Sciatic nerve (tissue), 2 donors: ENCODE results near the gene PRKN. TPM values are rescaled to one million over a fixed set of nuclear protein-coding genes. Genes with fewer than 3 reads are reported as not detected.
A peak's percentile ranks its signal among the peaks of the same experiment; 100 is the strongest.

Experiments
- ATAC-seq: fragments of 200-7000 bp; cut with Tn5 transposase; one replicate; pipeline ENCODE4 v1.9.1; 2020; ENCODE audit warnings: mild to moderate bottlenecking, moderate library complexity
- DNase-seq: peaks from one replicate; pipeline ENCODE4 v3.0.0-alpha.2; 2020; ENCODE audit warnings: low spot score
- intact Hi-C: fragments of 100-400 bp; cut with DNase I; formaldehyde crosslinking; loops from one replicate; pipeline ENCODE4 v1.14.2; 2022
- total RNA-seq: library from RNA; stranded (reverse); fragmentation: NEBNext Ultra II Directional; extraction: Animal tissue kit (Norgen Biotek cat#: 25700); gene quantifications from one replicate; pipeline ENCODE4 v1.2.1, GENCODE V29; 2021
- donor health status: DM: no; HTN: no; CAD: no.
- donor health status: DM: no; HTN: no; CAD: no.

Gene PRKN
- total RNA-seq, 1 donor from 2014 or later = 15.9 TPM

- ATAC-seq = no peak
- intact Hi-C loops = no loop called here
- no peak for DNase-seq
These were observed 930.9 kb downstream of the PRKN start for GRCh38 chr6:161796681-161797080.

DNA sequence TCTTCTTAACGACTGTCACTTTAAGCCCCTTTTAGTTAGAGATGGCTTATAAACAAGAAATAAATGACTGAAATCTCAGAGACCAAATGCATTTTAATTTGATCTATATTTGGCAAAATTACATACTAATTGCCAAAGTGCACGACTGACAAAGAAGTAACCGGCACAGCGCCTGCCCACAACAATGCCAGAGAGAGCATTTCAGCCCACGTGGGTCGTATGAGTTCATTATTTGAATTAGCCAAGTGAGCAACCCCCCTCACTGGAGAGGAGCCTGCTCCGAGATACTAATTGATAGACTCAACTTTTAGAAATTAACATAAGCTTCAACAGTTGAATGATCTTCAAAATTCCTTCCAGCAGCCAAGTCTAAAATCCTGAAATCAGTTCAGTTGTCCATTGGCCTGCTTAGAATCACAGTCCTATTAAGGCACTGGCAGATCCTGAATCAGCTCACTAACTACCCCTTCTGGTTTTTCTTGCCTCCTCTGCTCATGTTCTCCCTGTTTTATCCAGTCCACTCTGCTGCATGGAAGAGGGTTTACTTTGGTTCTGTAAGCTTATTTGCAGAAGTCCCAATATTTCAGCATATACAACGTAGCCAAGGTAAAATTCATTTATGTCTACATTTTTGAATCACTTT lies 934.6 kb downstream of the PRKN start:
- intact Hi-C loops = no loop called here
- DNase-seq (no peak), ATAC-seq (no peak)

GRCh38 chr6:161788531-161788930 lies 939.0 kb downstream of the PRKN start:
- intact Hi-C loops = no loop called here
- no peak for DNase-seq
- ATAC-seq = no peak

GRCh38 chr6:161772176-161772575 lies 955.4 kb downstream of the PRKN start:
- intact Hi-C loops = no loop called here
- DNase-seq (no peak), ATAC-seq (no peak)

DNA sequence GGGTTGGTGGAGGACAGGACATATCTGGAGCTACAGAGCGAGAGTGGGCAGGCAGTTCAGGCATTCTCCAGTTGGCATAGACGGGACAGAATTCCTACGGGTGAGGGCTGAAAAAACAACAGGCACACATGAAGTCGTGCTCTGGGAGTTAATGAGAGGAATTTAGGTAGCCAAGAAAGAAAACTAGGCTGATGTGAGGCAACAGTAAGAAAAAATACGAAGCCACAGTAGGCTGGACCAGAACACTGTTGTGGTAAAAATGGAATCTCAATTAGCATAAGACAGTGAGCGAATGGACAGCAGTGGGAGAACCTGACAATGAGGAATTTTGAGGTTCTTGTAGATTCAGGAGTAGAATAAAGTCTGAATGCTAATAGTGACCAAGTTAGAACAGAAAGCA lies 965.6 kb downstream of the PRKN start:
- DNase-seq (no peak), ATAC-seq (no peak)
- intact Hi-C loops = no loop called here

GRCh38 chr6:161755080-161755479 lies 972.5 kb downstream of the PRKN start:
- ATAC-seq = no peak
- no peak for DNase-seq
- intact Hi-C loops = no loop called here

DNA sequence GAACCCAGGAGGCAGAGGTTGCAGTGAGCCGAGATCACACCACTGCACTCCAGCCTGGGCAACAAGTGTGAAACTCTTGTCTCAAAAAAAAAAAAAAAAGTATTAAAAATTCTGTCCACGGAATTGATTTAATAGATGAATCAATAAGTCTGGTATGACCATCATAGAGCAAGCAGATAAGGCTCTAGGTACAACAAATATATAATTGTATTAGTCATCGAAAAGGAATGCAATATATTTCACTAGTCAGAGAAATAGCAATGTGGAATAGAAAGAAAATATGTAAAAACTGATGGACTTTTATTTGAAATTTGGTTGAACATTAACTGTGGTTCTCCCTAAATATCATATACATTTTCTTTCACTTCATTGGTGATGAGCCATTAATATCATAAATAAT lies 976.9 kb downstream of the PRKN start:
- DNase-seq (no peak), ATAC-seq (no peak)
- intact Hi-C loops = no loop called here

GRCh38 chr6:161749576-161749975 lies 978.0 kb downstream of the PRKN start:
- intact Hi-C loops = no loop called here
- no peak for ATAC-seq
- DNase-seq = no peak

DNA sequence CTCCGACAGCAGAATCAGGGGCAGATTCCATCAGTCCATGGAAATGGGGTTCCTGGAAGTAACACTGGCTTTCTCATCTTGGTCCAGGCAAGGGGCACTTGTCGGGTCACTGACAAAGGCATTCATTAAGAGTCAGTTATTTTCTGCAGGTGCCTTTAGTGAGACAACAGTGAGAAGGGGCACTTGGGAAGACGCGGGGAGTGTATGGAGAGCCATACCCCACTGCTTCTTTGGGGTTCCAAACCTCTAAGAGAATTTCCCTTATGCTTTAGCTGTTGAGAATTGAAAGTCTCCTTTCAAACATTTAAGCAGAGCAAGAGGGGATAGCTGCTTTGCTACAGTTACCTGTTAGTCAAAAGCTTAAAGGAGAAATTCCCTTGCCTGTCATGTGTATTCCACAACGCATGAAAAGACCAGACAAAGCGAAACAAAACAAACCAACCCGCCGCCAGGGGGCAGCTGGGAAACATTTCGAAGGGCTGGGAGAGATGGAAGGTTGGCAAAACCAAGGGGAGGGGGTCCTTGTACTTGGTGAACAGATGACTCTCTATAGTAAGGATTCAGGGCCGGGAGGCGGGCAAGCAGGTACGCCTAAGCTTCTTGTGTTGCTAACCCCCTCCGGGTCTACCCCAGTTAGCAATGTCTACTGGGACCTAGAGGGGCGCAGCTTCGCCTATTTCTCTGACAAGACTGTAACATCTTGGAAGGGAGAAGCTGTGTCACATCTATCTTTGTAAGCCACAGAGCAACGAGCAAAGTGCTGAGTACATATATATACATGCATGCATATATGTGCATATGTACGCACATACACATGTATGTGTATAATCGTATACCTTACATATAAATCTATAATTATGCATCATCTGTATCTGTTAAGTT lies 978.8 kb downstream of the PRKN start:
- ATAC-seq (no peak), DNase-seq (no peak)
- intact Hi-C loops = no loop called here

DNA sequence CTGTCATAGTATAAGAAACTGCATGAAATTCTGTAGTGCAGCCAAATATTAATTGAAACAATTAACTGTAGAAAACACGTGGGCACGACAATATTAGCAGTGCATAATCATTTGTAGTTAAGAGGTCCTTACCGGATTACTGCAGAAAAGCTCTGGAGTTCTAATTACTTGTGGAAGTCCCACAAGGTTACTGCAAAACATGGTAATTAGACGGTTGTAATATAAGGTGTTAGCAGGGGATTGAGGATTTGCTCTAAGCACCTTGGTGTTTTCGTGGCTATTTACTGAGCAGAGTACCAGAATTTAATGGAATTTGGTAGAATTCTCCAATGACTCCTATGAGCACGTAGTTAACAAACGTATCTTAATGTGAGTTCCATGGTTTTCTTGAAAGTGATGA lies 980.1 kb downstream of the PRKN start:
- DNase-seq (no peak), ATAC-seq (no peak)
- intact Hi-C loops = no loop called here

- intact Hi-C loops = no loop called here
- DNase-seq = no peak
- ATAC-seq = peak; percentile 60
These were observed 981.9 kb downstream of the PRKN start for GRCh38 chr6:161745594-161746141.

DNA sequence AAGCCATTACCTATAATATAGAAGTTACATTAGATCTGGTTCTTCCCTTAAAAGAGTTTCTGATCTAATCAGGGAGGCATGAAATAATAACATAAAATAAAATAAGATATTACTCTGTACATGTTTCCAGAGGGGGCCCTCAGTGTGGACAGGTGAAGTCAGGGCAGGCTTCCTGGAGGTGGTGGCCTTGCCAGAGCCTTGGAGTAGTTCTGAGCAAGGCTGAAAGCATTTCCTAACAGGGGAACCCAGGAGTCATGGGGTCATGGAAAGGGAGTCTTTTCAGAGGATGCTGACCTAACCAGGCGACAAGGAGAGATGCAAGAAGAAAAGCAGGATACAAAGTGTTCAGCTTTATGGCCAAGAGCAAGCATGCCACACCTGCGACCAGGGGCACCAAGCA lies 982.4 kb downstream of the PRKN start:
- no peak for DNase-seq
- ATAC-seq = no peak
- intact Hi-C loops = no loop called here

GRCh38 chr6:161744211-161745067 lies 983.1 kb downstream of the PRKN start:
- intact Hi-C loops = no loop called here

DNA sequence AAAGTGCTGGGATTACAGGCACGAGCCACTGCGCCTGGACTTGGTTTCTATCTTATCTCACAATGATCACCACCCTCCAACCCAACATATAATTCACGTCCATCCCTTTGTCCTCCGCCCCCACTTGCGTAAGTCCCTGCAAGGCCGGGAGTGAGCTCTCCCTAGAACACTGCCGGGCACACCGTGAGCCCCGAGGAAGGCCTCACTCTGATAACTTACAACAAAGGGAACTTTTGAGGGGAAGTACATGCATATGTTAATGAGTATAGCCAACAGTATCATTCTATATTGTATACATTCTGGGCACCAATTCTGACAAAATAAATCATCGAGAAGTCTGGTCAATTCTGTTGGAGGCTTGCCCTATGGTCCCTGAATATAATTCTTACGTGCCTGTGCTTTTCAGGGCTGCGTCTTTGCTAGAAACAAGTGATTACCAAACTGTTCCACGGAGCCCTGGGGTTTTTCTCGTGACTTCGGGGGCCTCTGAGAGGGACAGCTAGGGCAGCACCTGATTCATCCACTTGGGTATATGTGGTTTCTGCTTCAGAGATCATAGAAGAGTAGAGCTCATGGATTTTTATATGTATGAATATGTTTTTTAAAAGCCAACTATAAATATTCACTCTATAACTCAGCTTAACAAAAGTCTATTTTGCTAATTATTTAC lies 983.9 kb downstream of the PRKN start:
- intact Hi-C loops = no loop called here
- peak; percentile 52 for ATAC-seq
- no peak for DNase-seq

More at GRCh38 chr6:161744211-161745067, 983.1 kb downstream of the PRKN start:
- ATAC-seq (peak; percentile 84), DNase-seq (no peak)

DNA sequence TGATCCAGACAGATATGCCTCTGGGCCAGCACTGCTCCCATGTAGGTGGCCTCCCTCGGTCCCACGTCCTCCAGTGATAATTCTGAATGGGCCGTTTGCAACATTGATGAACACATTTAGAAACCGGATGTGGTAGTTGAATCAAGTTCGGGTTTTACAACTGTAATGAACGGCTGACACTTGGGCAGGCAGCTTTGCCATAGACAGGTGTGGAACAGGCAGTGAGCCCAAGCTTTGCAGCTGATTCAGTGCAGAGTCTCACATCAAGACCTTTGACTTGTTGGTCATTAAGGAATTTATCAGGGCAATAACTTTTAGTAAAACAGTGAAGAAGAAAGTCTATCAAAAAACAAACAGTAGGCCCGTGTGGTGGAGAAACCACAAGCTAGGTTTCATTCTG lies 987.1 kb downstream of the PRKN start:
- intact Hi-C loops = no loop called here
- no peak for DNase-seq
- no peak for ATAC-seq

GRCh38 chr6:161736781-161737292 lies 990.7 kb downstream of the PRKN start:
- no peak for DNase-seq
- intact Hi-C loops = no loop called here
- ATAC-seq = no peak

DNA sequence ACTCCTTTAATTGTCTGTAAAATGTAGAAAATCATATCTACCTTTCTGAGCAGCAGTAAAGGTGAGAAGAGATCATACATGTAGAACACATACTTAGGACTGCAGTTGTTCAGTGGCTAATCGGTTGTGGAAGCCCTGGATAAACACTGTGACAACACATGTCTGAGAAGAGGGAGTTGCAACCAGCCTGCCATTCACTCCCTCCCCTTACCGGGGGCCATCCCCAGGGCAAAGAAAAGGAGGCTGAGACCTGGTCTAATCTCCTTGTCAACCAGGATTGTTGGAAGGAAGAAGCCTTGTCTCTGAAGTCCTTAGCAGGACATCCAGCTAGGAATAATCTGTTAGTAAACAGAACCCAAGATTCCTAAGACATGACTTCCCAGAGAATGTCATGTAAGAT lies 991.2 kb downstream of the PRKN start:
- ATAC-seq (no peak), DNase-seq (no peak)
- intact Hi-C loops = no loop called here

GRCh38 chr6:161732594-161732993 lies 995.0 kb downstream of the PRKN start:
- ATAC-seq = no peak
- no peak for DNase-seq
- intact Hi-C loops = no loop called here
